Measurements from ENCODE around the gene NAB2.

Gene NAB2

GRCh38 chr12:57134949-57135348, 46.0 kb downstream of the NAB2 start:
- TF ChIP-seq CTCF (IDR thresholded peaks at IDR 0.05), result no peak

GRCh38 chr12:57135527-57136326, 46.8 kb downstream of the NAB2 start:
- no peak for TF ChIP-seq CTCF (IDR thresholded peaks at IDR 0.05)

- TF ChIP-seq CTCF (IDR thresholded peaks at IDR 0.05), result no peak
These were observed 49.8 kb downstream of the NAB2 start for GRCh38 chr12:57138526-57139272.

GRCh38 chr12:57139796-57140649, 51.1 kb downstream of the NAB2 start:
- TF ChIP-seq CTCF (IDR thresholded peaks at IDR 0.05), result no peak

GRCh38 chr12:57141249-57141648, 52.3 kb downstream of the NAB2 start:
- TF ChIP-seq CTCF (IDR thresholded peaks at IDR 0.05), result no peak

- TF ChIP-seq CTCF (IDR thresholded peaks at IDR 0.05), result no peak
These were observed 53.2 kb downstream of the NAB2 start for GRCh38 chr12:57142121-57142520.

GRCh38 chr12:57142727-57143126, 53.8 kb downstream of the NAB2 start:
- TF ChIP-seq CTCF (IDR thresholded peaks at IDR 0.05), result no peak
